ENCODE results near the gene RNF222.
A peak's percentile ranks its signal among the peaks of the same experiment; 100 is the strongest.
"Not testable (repeated sequence)": the region's sequence is repeated elsewhere in the genome, so short reads cannot be mapped to it uniquely, and the experiment has no call there.

Gene RNF222

GRCh38 chr17:8412089-8412488 is 14.5 kb upstream of the RNF222 start:
- FAIRE-seq (no peak), DNase-seq (ENCODE audit: low spot score) (no peak)

DNA sequence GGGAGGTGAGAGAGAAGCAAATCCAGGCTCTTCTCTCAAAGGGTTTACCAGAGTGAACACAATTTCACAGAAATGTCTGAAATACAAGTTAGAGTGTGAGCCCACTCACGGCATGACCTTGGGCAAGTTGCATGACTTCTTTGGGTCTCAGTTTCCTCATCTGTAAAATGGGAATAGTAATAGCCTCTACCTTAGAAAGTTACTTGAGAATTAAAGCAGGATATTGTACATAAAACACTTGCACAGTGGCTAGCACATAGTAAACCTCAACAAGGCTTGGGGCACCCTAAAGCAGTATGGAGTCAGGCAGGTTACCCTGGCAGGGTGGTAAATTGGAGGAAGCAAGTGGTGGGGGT is 13.2 kb upstream of the RNF222 start:
- FAIRE-seq (no peak), DNase-seq (ENCODE audit: low spot score) (no peak)

DNA sequence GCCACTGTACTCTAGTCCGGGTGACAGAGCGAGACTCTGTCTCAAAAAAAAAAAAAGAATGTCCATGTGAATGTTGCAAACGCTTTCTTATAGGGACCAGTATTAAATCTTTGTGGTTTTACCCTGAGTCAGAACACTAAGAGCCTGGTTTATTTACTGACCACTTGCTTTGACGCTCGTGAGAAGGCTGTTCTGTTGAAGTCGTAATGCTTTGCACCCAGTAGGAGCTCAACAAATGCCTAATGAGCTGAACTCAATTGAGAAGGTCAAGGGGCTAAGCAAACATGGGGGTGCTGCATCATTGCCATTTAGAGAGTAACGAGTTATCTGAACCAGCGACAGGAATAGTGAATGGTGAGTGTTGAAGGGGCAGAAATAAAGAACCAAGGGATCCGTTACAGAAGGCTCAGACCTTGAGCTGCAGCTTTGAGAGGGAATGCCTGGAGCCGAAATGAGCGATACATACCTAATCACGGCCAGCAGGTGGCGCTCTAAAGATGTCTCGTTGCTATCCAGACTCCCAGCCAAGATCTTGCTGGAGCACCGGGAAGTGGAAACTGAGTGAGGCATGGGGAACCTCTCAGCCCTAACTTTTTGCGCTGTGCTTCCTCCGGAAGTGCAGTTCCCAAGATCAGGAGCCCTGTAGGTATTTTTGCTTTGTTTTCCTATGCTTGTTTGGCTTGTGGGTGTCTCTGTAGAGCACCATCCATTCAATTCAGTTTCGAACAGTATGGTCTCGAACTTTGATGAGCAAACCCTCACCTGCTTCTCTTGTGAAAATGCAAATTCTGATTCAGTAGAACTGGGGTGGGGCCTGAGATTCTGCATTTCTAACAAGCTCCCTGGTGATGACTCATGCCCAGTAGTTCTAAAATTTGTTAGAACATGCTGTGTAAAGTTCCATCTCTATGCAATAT is 12.6 kb upstream of the RNF222 start:
- DNase-seq (ENCODE audit: low spot score) = peak; percentile 64
- no peak for FAIRE-seq

GRCh38 chr17:8408371-8408770 is 10.7 kb upstream of the RNF222 start:
- FAIRE-seq = no peak
- DNase-seq (ENCODE audit: low spot score) = peak; percentile 72

- FAIRE-seq (no peak), DNase-seq (ENCODE audit: low spot score) (no peak)
Observed at GRCh38 chr17:8406174-8406573, 8.5 kb upstream of the RNF222 start.

DNA sequence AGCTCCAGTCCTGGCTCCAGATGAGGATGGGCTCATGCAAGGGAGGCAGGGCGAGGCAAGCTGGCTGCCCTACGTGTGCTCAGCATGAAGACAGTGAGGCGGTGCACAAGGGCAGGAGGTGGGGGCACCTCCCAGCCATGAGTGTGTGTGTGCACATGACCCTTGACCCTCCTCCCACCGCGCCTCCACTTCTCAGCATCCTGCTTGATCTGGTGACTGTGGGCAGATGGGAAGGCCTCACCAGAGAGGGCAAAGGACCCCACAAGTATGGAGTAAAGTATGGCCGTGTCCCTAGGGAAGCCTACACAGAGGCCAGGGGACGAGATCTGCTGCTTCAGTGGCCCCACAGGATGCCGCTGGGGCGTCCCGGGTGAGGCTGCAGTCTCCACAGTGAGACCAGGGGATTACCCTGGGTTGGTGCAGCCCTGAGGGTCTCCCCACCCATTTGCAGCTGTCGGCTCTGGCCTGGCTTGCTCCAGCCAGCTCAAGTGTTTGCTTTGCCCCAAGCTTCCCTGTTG is 7.9 kb upstream of the RNF222 start:
- FAIRE-seq (no peak), DNase-seq (ENCODE audit: low spot score) (no peak)

DNA sequence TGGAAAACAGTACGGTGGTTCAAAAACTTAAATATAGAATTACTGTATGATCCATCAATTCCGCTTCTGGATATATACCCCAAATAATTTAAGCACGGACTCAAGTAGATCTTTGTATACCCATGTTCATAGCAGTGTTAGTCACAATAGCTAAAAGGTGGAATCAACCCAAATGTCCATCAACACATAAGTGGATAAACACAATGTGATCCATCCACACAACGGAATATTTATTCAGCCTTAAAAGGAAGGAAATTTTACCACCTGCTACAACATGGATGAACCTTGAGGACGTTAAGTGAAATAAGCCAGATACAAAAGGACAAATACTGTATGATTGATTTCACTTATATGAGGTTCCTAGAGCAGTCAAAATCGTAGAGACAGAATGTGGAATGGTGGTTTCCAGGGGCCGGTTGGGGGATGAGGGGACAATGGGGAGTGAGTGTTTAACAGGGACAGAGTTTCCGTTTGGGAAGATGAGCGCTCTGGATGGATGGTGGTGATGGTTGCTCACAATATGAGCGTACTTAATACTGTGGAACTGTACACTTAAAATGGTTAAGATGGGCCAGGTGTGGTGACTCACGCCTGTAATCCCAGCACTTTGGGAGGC is 5.4 kb upstream of the RNF222 start:
- DNase-seq (ENCODE audit: low spot score) = no peak
- no peak for FAIRE-seq

- FAIRE-seq (no peak), DNase-seq (ENCODE audit: low spot score) (no peak)
Observed at GRCh38 chr17:8401107-8401506, 3.5 kb upstream of the RNF222 start.

DNA sequence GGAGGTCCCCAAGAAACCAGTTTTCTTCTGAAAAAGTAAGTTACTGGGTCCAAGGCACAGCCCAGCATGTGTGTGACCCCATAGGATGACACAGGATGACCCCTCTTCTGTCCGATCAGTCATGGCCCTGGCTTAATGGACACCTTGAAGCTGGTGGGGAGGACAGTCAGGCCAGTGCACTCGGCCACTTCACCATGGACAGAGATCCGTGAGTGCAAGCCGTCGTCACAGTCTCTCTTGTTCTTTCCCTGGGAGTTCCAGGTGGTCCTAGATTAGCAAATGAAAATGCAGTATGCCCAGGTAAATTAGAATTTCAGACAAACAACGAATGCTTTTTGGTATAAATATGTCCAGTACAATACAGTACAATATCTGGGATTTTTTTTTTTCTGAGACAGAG is 1.4 kb upstream of the RNF222 start:
- DNase-seq (ENCODE audit: low spot score) (no peak), FAIRE-seq (no peak)

DNA sequence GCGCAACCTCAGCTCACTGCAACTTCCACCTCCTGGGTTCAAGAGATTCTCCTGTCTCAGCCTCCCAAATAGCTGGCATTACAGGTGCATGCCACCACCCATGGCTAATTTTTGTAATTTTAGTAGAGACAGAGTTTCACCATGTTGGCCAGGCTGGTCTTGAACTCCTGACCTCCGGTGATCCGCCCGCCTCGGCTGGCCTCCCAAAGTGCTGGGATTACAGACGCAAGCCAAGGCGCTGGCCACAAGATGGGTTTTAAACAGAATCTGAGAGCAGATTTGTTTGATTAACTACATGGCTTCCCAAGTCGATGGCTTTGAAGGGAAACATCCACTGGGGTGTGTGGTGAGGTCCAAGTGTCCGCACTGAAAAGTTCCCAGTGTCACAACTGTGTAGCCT is 3.1 kb downstream of the RNF222 start:
- not testable (repeated sequence) for FAIRE-seq; DNase-seq (ENCODE audit: low spot score)

- no peak for DNase-seq (ENCODE audit: low spot score)
- no peak for FAIRE-seq
Observed at GRCh38 chr17:8393470-8394231, 4.0 kb downstream of the RNF222 start.

DNA sequence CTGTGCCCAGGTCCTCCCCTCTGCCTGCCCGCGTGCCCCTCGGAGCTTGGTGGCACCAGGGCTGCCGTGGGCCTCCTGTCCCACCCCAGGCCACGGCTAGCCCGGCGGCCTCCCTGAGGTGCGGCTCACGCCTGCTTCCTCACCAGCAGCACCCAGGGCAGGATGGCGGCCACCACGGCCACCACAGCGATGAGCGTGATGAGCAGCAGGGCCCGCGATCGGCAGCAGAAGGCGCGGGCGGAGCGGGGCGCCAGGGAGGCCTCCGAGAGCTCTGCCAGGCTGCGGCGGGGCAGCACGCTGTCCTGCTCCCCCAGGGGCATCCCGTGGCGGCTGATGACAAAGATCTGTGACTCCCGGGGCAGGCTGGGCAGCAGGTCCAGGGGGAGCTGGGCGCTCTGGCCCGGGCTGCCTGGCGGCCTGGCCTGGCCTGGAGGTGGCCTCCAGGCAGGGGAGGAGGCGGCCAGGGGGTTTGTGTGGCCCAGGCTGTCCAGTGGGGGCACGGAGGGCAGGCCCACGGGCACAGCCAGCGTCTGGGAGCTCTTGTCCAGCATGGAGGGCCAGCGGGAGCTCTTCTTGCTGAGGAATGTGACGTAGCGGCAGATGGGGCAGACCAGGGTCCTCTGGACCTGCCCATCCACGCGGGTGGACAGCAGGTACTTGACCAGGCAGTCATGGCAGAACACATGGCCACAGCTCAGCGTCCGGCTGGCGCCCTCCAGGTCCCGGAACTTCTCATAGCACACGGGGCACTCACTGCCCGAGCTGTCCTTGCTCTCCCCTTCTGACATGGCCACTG is 4.8 kb downstream of the RNF222 start:
- DNase-seq (ENCODE audit: low spot score) (no peak), FAIRE-seq (no peak)

DNA sequence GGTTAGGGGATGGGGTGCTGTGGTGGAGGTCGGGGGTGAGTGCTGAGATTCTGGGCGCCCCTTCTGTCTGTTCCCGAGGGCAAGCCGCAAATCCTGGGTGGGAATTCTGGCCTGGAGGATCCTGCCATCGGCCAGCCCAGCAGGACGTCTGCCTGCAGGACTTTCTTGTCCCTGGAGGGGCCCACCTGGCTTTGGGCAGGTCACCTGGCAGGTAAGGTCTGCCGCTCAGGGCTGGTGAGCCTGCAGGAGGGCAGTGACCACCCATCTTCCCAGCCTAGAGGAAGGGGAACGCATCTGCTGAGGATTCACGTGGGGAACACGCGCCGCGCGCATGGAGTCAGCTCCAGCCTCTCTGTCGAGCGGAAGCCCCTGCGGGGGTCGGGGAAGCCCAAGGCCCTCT is 5.4 kb downstream of the RNF222 start:
- DNase-seq (ENCODE audit: low spot score) = no peak
- FAIRE-seq = no peak

DNA sequence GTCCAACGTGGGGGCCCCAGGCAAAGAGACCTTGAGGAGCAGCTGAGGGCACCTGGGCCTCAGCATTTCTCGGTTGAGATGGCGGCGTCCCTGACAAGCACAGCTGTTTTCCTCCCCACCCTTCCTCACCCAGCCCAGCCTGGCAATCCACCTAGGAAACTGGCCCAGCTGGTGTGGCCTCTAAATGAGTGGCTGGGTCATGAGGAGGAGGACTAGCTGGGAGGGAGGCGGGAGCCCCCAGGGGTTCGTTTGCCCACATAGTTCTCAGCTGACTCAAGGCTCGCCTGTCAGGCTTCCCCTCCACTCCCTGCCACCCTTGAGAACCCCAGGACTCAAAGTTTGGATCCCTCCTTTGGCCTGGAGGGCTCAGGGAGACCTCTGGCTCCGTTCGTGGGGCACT is 5.9 kb downstream of the RNF222 start:
- FAIRE-seq = no peak
- DNase-seq (ENCODE audit: low spot score) = no peak

- FAIRE-seq = no peak
Observed at GRCh38 chr17:8387914-8388651, 9.5 kb downstream of the RNF222 start.

DNA sequence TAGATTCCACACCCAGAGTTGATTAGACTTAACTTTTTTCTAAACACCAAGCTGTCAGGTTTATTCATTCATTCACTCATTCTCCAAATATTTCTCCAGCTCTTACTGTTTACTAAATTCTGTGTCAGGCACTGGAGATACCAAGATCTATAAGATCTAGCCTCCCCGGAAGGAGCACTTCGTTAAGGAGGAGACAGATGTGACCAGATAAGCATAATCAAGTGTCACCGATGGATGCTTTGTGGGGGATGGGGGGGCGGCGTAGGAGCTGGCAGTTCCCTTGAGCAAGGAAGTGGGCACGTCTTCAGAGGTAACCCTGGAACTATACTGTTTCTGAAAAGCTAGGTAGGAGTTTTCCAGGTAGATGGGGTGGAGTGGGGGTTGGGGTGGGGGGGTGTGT is 10.8 kb downstream of the RNF222 start:
- FAIRE-seq (no peak), DNase-seq (ENCODE audit: low spot score) (no peak)

More at GRCh38 chr17:8387914-8388651, 9.5 kb downstream of the RNF222 start:
- DNase-seq (ENCODE audit: low spot score) = no peak

GRCh38 chr17:8384801-8385378 is 12.7 kb downstream of the RNF222 start:
- FAIRE-seq (no peak), DNase-seq (ENCODE audit: low spot score) (peak; percentile 46)

GRCh38 chr17:8383143-8383822 is 14.3 kb downstream of the RNF222 start, which contains the start of gene RPL26:
TSS of gene RPL26 (minus strand) at chr17:8383193. CDS start at chr17:8382310, 883 bp downstream.
- DNase-seq (ENCODE audit: low spot score) (peak; percentile 85), FAIRE-seq (no peak)

DNA sequence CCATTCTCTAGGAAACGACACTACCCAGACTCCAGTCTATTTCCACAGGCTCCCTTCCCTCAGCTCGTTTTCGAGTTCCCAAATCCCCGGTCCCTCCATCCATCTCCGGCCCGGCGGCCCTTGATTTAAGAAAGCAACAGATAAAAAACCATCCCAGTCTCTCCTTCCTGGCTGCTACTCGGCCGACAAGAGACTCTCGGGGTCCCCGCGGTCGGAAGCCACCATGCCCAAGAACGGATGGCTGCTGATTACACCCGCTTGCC is 14.8 kb downstream of the RNF222 start:
- no peak for FAIRE-seq
- DNase-seq (ENCODE audit: low spot score) = no peak

Data from urothelium cell line (cell line).